MCF 10A (cell line): Measurements from ENCODE around the gene CCSER2. TPM values are rescaled to one million over a fixed set of nuclear protein-coding genes. Genes with fewer than 3 reads are reported as not detected.
A peak's percentile ranks its signal among the peaks of the same experiment; 100 is the strongest.

Experiments
- BruUV-seq: library from RNA; stranded (reverse); fragments of 400-500 nt; replicated peaks from 2 replicates; lab custom pipeline; 2021; lab: Mats Ljungman, UMichigan
- CTCF ChIA-PET: fragments of 300-600 bp; sonication (Branson Sonifier 250); formaldehyde crosslinking; extraction: SDS; loops from one replicate; lab custom pipeline; 2021; ENCODE audit warnings: antibody characterized with exemption, inconsistent platforms; lab: Yijun Ruan, JAX
- POLR2A ChIA-PET: fragments of 300-600, 350-650 bp; sonication (Branson Sonifier 250); formaldehyde crosslinking; extraction: SDS; loops from one replicate; lab custom pipeline; 2020; ENCODE audit warnings: antibody characterized with exemption, inconsistent platforms; lab: Yijun Ruan, JAX
- DNase-seq: peaks from one replicate; pipeline ENCODE4 v3.0.0-alpha.2; 2018; ENCODE audit not compliant: unreplicated experiment
- H3K27ac Mint-ChIP-seq: one replicate; pipeline ENCODE4 v1.8.0; 2022; ENCODE audit warnings: mild to moderate bottlenecking, low read depth, mixed read lengths; ENCODE audit not compliant: unreplicated experiment
- H3K27me3 Mint-ChIP-seq: one replicate; pipeline ENCODE4 v1.8.0; 2022; ENCODE audit warnings: mixed read lengths; ENCODE audit not compliant: insufficient read depth, unreplicated experiment
- H3K36me3 Mint-ChIP-seq: one replicate; pipeline ENCODE4 v1.8.0; 2022; ENCODE audit warnings: mild to moderate bottlenecking, moderate library complexity, mixed read lengths; ENCODE audit not compliant: insufficient read depth, unreplicated experiment
- H3K4me1 Mint-ChIP-seq: one replicate; pipeline ENCODE4 v1.8.0; 2022; ENCODE audit warnings: mixed read lengths; ENCODE audit not compliant: insufficient read depth, unreplicated experiment
- H3K4me3 Mint-ChIP-seq: one replicate; pipeline ENCODE4 v1.8.0; 2022; ENCODE audit warnings: mild to moderate bottlenecking, moderate library complexity, mixed read lengths; ENCODE audit not compliant: unreplicated experiment
- H3K9me3 Mint-ChIP-seq: one replicate; pipeline ENCODE4 v1.8.0; 2022; ENCODE audit warnings: mixed read lengths; ENCODE audit not compliant: unreplicated experiment
- intact Hi-C: fragments of 100-400 bp; cut with micrococcal nuclease; formaldehyde crosslinking; loops from 2 replicates; pipeline ENCODE4 v1.14.1; 2022
- total RNA-seq: library from RNA; stranded (reverse); gene quantifications from 2 replicates; pipeline ENCODE4 v1.2.3, GENCODE V29; 2022
- TF ChIP-seq, protein P1 (sequence below): fragments of 200-600 bp; IDR thresholded peaks from one replicate; pipeline ENCODE4 v1.8.0; 2022; ENCODE audit warnings: antibody characterized with exemption, mild to moderate bottlenecking; ENCODE audit not compliant: unreplicated experiment

The CCSER2 gene
- total RNA-seq, 1 experiment from 2014 or later: 70.0 TPM

DNA sequence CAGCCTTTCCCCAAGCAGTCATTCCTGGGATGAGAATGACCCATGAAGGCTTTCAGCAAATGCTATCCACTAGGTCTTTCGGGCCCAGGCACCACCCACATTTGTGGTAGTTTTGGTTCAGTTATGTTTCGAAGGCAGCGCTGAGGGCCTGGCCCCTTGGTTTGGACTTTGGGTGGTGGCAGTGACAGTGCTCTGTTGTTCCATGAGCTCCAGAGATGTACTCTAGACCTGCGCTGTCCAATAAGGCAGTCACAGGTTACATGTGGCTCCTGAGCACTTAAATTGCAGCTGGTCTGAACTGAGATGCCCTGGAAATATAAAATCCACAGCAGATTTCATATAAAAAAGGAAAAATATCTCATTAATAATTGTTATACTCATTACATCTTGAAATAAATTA lies 209.6 kb downstream of the CCSER2 start:
- Mint-ChIP-seq H3K4me3 (no peak overlapping the region), H3K9me3 (no peaks in the 10 kb centered on the region), H3K36me3 (peaks cover 5% of the 10 kb centered on the region), H3K4me1 (peaks cover 25% of the 10 kb centered on the region), H3K27ac (no peak overlapping the region), H3K27me3 (no peaks in the 10 kb centered on the region)
- no TSS peak for BruUV-seq
- intact Hi-C loops: loop anchor here (10.0 kb wide), 1 partner anchor 393 kb away; no protein-coding TSS in a partner anchor
- ChIA-PET CTCF (interaction anchor here (0.6 to 12.1 kb wide), 47 partner anchors 9 to 1841 kb away, joined by 3 to 188 read pairs (median 5); no protein-coding TSS in a partner anchor), POLR2A (interaction anchor here (0.7 to 0.9 kb wide), 2 partner anchors 181 to 210 kb away, joined by 3 read pairs; partner anchors contain the start of gene CCSER2)
- TF ChIP-seq, protein P1, sequence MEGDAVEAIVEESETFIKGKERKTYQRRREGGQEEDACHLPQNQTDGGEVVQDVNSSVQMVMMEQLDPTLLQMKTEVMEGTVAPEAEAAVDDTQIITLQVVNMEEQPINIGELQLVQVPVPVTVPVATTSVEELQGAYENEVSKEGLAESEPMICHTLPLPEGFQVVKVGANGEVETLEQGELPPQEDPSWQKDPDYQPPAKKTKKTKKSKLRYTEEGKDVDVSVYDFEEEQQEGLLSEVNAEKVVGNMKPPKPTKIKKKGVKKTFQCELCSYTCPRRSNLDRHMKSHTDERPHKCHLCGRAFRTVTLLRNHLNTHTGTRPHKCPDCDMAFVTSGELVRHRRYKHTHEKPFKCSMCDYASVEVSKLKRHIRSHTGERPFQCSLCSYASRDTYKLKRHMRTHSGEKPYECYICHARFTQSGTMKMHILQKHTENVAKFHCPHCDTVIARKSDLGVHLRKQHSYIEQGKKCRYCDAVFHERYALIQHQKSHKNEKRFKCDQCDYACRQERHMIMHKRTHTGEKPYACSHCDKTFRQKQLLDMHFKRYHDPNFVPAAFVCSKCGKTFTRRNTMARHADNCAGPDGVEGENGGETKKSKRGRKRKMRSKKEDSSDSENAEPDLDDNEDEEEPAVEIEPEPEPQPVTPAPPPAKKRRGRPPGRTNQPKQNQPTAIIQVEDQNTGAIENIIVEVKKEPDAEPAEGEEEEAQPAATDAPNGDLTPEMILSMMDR: no peak
- no peak for DNase-seq

- POLR2A ChIA-PET: interaction anchor here (0.7 kb wide), 1 partner anchor 165 kb away, joined by 3 read pairs; no protein-coding TSS in a partner anchor
- Mint-ChIP-seq H3K4me3 (no peak overlapping the region), H3K9me3 (no peaks in the 10 kb centered on the region), H3K36me3 (peaks cover 5% of the 10 kb centered on the region), H3K4me1 (peaks cover 30% of the 10 kb centered on the region), H3K27me3 (no peaks in the 10 kb centered on the region), H3K27ac (peak overlapping the region; percentile 78)
- CTCF ChIA-PET: interaction anchor here (0.6 to 12.1 kb wide), 26 partner anchors 10 to 1837 kb away, joined by 3 to 188 read pairs (median 4); partner anchors contain the start of gene CCSER2
- no peak for DNase-seq
- intact Hi-C loops: loop anchor here (10.0 kb wide), 1 partner anchor 394 kb away; no protein-coding TSS in a partner anchor
- no TSS peak for BruUV-seq
- TF ChIP-seq, protein P1: no peak
Measured at GRCh38 chr10:84539216-84539615, 210.8 kb downstream of the CCSER2 start.

GRCh38 chr10:84540022-84540616 lies 211.7 kb downstream of the CCSER2 start:
- TF ChIP-seq, protein P1: no peak
- Mint-ChIP-seq H3K4me3 (peak overlapping the region; percentile 47), H3K9me3 (no peaks in the 10 kb centered on the region), H3K4me1 (peaks cover 34% of the 10 kb centered on the region), H3K36me3 (peaks cover 5% of the 10 kb centered on the region), H3K27me3 (no peaks in the 10 kb centered on the region), H3K27ac (peak overlapping the region; percentile 78)
- ChIA-PET CTCF (interaction anchor here (0.5 to 12.1 kb wide), 48 partner anchors 9 to 1985 kb away, joined by 3 to 188 read pairs (median 4); partner anchors contain the start of gene CCSER2), POLR2A (interaction anchor here (0.6 kb wide), 1 partner anchor 66 kb away, joined by 4 read pairs; no protein-coding TSS in a partner anchor)
- DNase-seq: peak; percentile 39
- intact Hi-C loops: loop anchor here (1.0 to 10.0 kb wide), 3 partner anchors 176 to 1837 kb away; no protein-coding TSS in a partner anchor
- BruUV-seq: no TSS peak

DNA sequence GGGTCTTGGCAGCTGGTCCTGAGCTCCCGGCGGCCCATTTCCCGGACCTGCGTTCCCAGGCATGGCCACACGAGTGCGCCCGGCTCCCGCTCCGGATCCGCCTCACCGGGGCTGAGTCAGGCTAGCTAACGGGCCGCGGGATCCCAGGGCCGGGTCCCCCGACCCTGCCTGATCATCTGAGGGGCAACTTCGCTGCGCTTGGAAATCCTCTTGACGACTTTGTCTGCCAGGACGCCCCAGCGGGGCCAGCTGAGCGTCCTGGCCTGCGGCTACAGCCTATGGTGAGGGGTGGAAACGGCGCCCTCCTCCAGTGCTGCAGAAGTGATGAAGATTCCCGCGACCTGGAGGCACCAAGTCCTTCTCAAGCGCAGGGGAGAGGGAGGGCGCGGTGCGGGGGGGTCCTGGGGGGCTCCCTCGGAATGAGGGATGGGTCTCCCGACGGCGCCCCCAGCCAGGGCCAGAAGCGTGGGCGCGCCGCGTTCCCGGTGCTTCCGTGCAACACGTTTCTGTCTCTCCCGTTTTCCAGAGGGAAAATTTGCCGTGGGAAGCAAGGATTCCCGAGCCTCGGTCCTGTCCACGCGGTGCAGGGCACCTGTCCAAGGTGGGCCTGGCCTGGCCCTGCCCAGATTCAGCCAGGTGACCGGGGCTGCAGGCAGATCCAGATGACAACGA lies 212.4 kb downstream of the CCSER2 start:
- CTCF ChIA-PET: interaction anchor here (0.6 to 12.1 kb wide), 45 partner anchors 9 to 1840 kb away, joined by 3 to 188 read pairs (median 4); partner anchors contain the start of gene CCSER2

More for the DNA sequence above, 212.4 kb downstream of the CCSER2 start:
- H3K4me1 Mint-ChIP-seq: peaks cover 34% of the 10 kb centered on the region
- peaks cover 5% of the 10 kb centered on the region for H3K36me3 Mint-ChIP-seq
- no peaks in the 10 kb centered on the region for H3K9me3 Mint-ChIP-seq
- peak overlapping the region; percentile 47 for H3K4me3 Mint-ChIP-seq
- DNase-seq: peak; percentile 64
- no peaks in the 10 kb centered on the region for H3K27me3 Mint-ChIP-seq
- BruUV-seq: no TSS peak
- no peak overlapping the region for H3K27ac Mint-ChIP-seq
- TF ChIP-seq, protein P1: peak; percentile 87
- POLR2A ChIA-PET: interaction anchor here (0.6 kb wide), 1 partner anchor 65 kb away, joined by 4 read pairs; no protein-coding TSS in a partner anchor
- intact Hi-C loops: loop anchor here (1.0 to 10.0 kb wide), 3 partner anchors 176 to 1836 kb away; no protein-coding TSS in a partner anchor
